Tibial nerve (tissue), 3 donors: Measurements from ENCODE around the gene MRPL40.

Source experiments
- CTCF ChIP-seq, 5 experiments: fragments of 200-600 bp in 3 of 5; fragments of 450-650 bp in 2 of 5; sonication (generic) in 3 of 5; IDR thresholded peaks; one replicate each; pipeline ENCODE4 v1.5.1; 2016 to 2019; ENCODE audit warnings: antibody characterized with exemption in 5 of 5, mild to moderate bottlenecking in 3 of 5, moderate library complexity in 2 of 5
- POLR2A ChIP-seq, 2 donors: fragments of 450-650 bp; IDR thresholded peaks; one replicate each; pipeline ENCODE4 v1.6.1; 2017; ENCODE audit warnings: antibody characterized with exemption in 2 of 2, mild to moderate bottlenecking in 2 of 2, moderate library complexity in 2 of 2

- TF ChIP-seq CTCF (IDR thresholded peaks at IDR 0.05) = no peak
- no peak for TF ChIP-seq POLR2A (IDR thresholded peaks at IDR 0.05)
These were observed 47.0 kb upstream of the MRPL40 start for GRCh38 chr22:19385221-19385906.
